Erythroblast (primary cell): Measurements from ENCODE around the gene QRFP.
"Not testable (repeated sequence)": the region's sequence is repeated elsewhere in the genome, so short reads cannot be mapped to it uniquely, and the experiment has no call there.

ENCODE experiments used
- DNase-seq, 2 experiments: peaks; one replicate each; lab custom pipeline; 2025; lab: John Stamatoyannopoulos, UW
- GATA1 ChIP-seq: IDR thresholded peaks from 2 replicates; pipeline ENCODE4 v1.6.1; 2011; ENCODE audit warnings: low read depth, mild to moderate bottlenecking, control low read depth, low read length, moderate library complexity
- POLR2A ChIP-seq: IDR thresholded peaks from 2 replicates; pipeline ENCODE4 v1.6.1; 2011; ENCODE audit warnings: mild to moderate bottlenecking, low read length

QRFP gene

DNA sequence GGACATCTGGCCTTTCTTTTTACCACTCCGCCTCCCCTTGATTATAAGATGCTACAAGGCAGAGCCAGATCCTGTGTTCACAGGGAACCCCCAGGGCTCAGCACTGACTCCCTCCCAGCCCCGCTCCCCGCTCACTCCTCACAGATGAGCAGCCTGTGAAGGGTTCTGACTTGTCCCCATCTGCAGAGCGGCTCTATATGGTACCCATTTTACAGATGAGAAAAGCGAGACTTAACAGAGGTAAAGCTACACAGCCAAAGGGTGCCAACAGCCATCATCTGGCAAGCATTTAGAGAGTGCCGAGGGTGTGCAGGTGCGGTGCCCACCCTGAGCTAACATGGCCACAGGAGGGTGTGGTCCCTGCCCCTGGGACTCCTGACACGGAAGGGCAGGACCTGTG lies 23.6 kb upstream of the QRFP start:
- no peak for DNase-seq
- TF ChIP-seq GATA1: no peak
- TF ChIP-seq POLR2A: no peak

DNA sequence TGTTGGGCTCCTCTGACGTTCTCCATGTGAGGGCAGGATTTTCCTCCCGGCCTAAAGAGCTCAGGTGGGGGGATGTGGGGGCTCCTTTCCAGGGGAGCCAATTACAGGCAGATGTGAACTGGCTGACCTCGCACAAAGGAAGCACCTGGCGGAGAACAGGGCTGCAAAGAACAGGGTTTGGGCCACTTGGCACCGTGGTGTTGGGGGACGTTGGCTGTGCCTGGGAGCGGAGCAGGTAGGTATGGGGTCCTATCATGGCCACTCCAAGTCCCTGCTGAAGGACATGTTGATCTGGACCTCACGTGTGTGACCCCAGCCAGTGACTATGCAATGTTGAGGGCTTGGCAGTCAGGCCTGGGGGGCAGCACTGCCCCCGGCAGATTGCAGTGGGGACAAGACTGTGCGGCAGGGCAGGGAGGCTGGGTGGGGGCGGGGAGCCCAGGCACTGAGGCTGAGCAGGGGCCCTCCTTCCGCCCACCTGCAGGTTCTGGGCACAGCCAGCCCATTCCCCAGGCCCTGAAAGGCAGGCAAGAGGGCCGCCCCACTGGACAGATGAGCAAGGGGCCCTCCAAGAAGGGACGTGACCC lies 23.0 kb upstream of the QRFP start:
- TF ChIP-seq GATA1: no peak
- TF ChIP-seq POLR2A: no peak
- no peak for DNase-seq

DNA sequence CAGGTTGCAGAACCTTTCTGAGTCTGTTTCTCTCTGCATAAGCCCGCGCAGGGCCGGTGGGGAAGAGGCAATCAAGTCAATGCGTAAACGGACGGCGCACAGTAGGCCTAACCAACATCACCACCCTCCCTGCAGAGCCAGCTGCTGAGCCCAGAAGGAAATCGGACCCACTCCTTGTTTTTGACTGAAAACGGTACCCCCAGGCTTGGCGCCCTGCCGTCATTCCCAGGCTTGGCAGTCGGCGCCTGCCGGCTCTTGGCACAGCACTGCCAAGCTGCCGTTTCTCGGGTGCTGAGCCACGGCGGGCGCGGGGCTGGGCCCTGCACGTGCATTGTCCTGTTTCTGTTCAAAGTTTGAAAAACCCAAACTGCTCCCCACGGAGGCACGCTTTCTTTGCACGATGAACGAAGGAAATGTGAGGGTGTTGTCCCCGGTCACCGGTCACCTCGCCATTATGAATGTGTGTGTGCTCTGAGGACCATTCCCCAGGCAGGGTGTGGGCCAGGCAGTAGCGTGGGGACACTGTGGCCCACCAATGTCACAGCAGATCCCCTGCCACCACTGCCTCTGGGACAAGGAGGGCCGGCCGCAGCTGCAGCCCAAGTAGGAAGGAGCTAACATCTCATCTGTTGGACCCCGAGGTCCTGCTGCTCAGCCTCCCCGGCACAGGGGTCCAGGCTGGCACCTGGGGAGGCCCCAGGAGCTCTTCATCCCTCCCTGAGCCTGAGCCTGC lies 22.4 kb upstream of the QRFP start:
- TF ChIP-seq GATA1 (no peak), POLR2A (no peak)
- no peak for DNase-seq

DNA sequence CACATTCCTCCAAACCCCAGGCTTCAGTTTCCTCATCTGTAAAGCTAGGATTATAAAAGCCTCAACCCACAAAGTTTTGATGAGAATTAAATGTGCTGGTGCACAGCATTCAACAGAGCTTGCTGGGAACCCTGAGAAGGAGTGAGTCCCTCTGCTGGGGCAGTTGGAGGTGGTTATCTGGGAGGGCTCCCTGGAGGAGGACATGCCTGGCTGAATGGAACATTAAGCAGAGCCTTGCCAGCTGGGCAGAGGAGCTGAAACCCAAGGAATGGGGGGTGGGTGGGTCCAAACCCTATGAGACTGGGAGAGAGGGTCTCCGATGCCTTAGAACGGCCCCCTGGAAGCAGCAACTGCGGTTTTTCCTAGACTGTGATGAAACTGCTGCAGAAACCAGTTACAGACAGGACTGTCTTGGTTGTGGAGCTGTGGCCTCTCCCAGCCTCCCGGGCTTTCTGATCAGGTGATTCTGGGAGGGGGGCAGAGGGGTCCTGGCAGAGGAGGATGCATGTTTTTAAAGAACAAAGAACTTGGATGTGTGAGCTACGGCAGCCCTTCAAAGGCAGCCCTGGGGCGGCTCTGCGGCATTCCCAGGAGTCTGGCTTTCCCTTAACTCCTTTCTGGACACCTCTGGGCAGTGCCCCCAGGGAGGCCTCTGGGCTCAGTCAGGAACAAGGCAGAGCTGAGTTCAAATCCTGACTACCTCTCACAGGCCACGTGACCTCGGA lies 21.7 kb upstream of the QRFP start:
- no peak for TF ChIP-seq GATA1
- no peak for TF ChIP-seq POLR2A
- DNase-seq: no peak

DNA sequence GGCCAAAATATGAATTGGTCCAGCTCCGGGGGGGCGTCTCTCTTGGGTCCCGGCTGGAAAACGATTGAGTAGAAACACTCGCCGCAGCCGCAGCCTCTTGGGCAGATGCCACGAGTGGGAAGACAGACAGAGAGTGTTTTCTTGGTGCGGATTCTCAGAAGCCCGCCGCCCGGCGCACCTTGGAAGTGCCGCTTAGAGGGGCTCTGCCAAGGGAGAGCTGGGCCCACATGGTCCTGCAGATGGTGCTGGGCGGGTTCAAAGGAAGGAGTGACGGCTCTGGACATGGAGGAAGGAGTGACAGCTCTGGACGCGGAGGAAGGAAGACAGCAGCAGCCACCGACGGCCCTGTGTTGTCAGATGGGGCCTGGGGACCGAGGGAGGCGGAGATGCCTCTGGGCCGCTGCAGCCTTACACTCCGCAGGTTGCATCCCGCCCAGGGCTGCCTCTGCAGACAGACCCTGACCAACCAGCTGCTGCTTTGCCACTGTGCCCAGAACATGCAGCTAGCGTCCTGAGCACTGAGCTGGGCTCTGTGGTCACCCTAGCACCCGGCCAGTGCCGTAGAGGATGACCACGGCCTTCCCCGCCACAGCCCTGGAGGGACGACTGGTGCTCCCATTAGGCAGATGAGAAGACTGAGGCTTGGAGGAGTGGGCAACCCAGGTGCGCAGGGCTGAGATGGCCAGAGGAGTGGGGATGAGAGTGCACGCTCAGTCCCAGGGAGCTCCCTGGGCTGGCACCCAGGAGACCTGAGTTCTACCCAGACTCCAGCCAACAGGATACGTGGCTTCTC lies 20.8 kb upstream of the QRFP start:
- no peak for DNase-seq
- TF ChIP-seq POLR2A: no peak
- TF ChIP-seq GATA1: no peak

DNA sequence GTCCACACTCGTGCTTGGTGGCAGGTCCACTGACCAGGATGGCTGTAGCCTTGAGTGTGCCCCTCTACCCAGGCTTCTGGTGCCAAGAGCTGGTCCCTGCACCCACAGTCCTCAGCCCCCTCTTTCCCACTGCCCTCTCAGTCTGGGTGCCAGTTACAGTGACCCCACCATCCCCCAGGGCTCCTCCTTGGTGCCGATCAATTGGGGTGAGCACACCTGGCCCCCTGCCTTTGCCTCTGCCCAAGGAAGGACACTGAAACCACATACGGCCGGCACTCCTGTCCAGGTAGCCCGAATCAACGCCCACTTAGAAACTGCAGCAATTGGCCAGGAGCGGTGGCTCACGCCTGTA lies 18.5 kb upstream of the QRFP start:
- no peak for DNase-seq
- TF ChIP-seq POLR2A (no peak), GATA1 (no peak)

DNA sequence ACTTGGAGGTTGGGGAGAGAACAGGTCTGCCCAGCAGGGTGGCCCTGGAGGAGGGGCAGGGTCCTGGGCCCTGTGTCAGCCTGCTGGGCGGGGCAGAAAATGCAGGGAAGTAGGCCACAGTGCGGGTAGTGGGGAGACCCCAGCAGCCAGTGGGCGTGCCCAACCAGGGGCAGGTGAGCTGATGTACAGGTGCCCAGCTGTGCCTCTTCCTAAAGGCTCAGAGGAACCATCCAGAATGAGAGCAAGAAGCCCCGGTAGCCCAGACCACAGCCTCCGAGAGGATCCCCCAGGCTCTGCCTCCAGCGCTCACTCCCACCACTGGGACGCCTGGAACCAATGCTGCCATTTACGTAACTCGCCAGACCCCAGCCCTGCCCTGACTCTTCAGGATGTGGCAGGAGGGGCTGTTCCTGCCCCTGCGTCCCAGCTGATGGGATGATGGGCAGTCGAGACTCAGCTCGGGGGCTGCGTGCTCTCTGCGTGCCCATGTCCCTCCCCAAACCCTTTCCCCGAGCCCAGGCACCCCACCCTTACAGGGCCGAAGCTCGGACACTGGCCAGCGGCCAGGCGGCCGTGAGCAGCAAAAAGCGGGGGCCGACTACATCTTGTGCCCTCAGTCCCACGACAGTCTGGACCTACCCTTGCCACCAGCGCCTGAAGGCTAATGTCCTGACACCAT lies 17.9 kb upstream of the QRFP start:
- TF ChIP-seq GATA1: no peak
- TF ChIP-seq POLR2A: no peak
- no peak for DNase-seq

DNA sequence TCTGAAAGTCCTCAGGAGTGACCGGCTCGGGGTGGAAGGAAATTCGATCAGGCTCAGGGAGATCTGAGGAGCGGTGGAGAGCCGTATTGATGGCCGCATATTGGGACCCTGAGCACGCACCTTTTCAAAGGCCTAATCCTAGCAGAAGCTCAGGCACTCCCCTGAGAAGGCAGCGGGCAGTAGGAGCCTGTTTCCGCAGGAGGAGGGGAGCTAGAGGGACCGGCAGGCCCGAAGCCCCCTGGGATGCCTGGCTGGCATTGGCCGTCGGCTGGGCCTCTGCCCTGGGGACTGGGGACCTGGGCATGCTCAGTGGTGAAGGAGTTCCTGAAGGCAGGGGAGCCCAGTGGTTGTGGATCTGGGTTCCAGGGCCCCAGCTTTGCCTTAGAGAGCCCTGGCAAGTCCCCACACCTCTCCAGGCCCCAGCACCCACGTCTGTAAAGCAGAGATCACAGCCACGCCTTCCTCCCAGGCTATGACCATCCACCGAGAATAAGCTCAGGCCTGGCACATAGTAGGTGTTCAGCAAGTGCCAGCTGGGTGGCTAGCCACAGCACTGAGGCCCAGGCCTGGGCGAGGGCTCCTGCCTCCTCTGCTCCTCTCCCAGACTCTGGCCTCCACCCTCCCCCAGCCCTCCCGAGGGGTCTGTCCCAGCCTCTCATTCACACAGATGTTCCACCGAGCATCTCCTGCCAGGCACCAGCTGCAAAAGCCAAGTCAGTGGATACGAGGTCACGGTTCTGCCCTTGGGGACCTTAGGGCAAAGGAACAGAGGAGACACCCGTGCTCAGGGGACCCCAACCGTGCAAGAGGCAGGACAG lies 17.2 kb upstream of the QRFP start:
- DNase-seq: no peak
- TF ChIP-seq POLR2A: no peak
- TF ChIP-seq GATA1: no peak

DNA sequence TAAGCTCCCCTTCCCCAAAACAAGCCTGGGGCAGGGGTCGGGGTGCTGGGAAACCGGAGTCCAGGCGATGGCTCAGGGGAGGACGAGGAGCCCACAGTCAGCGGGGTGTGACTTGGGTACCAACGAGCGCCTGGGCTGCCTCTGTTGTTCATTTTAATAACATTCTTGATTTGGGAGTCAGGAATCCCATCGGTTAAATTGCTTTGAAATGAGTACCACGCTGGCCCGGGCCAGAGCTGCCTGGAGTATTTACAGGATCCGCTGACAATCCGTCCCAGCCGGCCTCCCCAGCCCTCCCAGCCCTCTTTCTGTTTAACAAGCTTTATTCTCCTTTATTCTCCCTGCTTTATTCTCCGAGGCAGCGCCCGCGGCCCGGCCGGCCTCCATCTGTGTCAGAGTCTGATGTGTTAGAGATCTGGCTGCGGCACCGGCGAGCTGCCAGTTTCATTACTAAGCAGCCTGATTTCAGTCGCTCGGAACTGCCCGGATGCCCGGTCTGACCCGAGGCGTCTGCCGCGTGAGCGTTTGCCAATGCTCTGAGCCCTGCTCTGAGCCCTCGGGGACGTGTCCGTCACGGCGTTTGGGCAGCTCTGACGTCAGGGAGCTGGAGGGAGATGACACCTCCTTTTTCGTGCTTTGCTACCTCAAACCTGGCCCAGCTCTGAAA lies 16.5 kb upstream of the QRFP start:
- no peak for TF ChIP-seq GATA1
- no peak for TF ChIP-seq POLR2A
- no peak for DNase-seq

DNA sequence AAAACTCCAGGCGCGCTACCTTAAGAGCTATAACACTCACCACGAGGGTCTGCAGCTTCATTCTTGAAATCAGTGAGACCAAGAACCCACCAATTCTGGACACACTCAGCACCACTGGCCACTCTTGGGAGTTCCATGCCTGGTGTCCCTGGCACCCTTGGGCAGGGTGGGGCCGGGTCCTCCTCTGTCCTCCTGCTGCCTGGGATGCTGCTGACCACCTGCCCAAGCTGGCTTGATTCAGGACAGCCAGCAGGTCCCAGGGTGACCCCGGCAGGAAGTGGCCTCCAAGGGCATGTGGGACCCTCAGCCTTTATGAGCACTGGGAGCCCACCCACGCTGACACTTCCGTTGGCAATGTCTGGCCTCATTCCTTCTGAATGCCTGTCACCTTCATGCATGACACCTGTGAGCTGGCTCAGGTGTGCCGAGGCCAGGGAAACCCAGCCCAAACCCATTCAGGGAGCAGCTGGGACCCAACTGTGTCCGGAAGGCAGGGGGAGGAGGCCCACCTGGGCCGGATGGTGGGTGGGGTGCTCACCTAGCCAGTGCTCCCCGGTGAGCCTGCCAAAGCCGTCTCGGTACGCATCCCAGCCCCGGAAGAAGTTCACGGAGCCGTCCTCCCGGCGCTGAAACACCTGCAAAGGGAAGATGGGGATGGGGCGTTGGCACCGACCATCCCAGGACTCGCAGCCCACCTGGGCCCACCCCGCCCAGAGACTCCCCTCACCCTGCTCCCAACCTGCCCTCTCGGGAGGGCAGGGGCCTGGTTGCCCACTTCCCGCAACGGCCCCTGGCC lies 14.8 kb upstream of the QRFP start:
- TF ChIP-seq GATA1 (no peak), POLR2A (no peak)

DNA sequence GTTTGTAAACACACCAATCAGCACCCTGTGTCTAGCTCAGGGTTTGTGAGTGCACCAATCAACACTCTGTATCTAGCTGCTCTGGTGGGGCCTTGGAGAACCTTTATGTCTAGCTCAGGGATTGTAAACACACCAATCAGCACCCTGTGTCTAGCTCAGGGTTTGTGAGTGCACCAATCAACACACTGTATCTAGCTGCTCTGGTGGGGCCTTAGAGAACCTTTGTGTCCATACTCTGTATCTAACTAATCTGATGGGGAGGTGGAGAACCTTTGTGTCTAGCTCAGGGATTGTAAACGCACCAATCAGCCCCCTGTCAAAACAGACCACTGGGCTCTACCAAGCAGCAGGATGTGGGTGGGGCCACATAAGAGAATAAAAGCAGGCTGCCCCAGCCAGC lies 14.1 kb upstream of the QRFP start:
- not testable (repeated sequence) for DNase-seq

More for the DNA sequence above, 14.8 kb upstream of the QRFP start:
- no peak for DNase-seq

DNA sequence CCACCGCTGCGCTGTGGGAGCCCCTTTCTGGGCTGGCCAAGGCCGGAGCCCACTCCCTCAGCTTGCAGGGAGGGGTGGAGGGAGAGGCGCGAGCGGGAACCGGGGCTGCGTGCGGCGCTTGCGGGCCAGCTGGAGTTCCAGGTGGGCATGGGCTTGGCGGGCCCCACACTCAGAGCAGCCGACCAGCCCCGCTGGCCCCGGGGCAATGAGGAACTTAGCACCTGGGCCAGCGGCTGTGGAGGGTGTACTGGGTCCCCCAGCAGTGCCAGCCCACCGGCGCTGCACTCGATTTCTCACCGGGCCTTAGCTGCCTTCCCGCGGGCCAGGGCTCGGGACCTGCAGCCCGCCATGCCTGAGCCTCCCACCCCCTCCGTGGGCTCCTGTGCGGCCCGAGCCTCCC lies 13.4 kb upstream of the QRFP start:
- not testable (repeated sequence) for DNase-seq
